Heart left ventricle (tissue), 13 donors: ENCODE results near the gene D2HGDH.

Experiments used
- POLR2A ChIP-seq, 2 donors: fragments of 450-650 bp; IDR thresholded peaks; one replicate each; pipeline ENCODE4 v1.6.1; 2017; ENCODE audit warnings: antibody characterized with exemption in 2 of 2, mild to moderate bottlenecking in 2 of 2, moderate library complexity in 2 of 2
- TF ChIP-seq, protein P1 (sequence below), 12 donors: fragments of 200-600 bp; sonication (generic) in 4 of 12; IDR thresholded peaks; one replicate each; pipeline versions ENCODE4 v1.5.0 to v1.8.0; 2018 to 2022; ENCODE audit warnings: antibody characterized with exemption in 12 of 12, mild to moderate bottlenecking in 5 of 12
- donor health status: ischemic (EF 13 %, LVEDD 7.1; RV severe dilation, severe dysfunction).
- donor health status: DM: no; HTN: yes; CAD: no.
- donor health status: DM: no; HTN: no; CAD: no.
- donor health status: ischemic (EF 25% LVEDD 6.9; RV normal size, moderate dysfunction).
- donor health status: ischemic (EF 25% LVEDD 5.7; RV mildly dilated, moderate dysfunction).
- donor health status: ischemic (EF 35%, LVEDD 5.7; RV mildly dilated, moderate dysfunction).
- donor health status: nonischemic (EF 11% LVEDD 7.7; RV severe dilation, severe dysfunction).
- donor health status: DM: yes; HTN: yes; CAD: no.
- donor health status: PGD.
- donor health status: ischemic (EF 29% LVEDD 5.4; RV normal size, mild dysfunction).
- donor health status: nonischemic (EF 23%, LVEDD 6.1; RV moderate dilation, normal function).

DNA sequence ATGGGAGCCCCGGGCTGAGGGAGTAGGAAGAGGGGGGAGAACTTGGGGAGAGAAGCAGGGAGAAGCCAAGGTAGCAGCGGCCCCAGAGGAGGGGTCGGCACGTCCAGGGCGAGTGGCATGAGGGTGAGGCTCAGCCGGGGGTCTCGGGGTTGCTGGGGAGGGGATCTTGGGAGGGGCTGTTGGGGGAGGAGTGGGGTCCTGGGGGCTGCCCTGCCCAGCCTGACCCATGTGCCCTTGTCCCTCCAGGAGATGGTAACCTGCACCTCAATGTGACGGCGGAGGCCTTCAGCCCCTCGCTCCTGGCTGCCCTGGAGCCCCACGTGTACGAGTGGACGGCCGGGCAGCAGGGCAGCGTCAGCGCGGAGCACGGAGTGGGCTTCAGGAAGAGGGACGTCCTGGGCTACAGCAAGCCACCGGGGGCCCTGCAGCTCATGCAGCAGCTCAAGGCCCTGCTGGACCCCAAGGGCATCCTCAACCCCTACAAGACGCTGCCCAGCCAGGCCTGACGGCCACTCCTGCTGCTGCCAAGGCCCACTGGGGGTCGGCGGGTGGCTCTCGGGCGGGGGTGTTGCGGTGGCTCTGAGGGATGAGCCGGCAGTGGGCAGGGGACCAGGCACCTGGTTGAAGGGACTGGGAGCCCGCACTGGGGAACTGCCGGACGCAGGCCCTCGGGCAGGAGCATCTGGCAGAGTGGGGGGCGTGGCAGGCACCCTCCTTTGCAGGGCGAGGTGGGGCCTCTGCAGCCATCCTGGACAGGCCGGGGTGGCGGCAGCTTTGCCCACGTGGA, 33.2 kb downstream of the D2HGDH start:
- TF ChIP-seq, protein P1, sequence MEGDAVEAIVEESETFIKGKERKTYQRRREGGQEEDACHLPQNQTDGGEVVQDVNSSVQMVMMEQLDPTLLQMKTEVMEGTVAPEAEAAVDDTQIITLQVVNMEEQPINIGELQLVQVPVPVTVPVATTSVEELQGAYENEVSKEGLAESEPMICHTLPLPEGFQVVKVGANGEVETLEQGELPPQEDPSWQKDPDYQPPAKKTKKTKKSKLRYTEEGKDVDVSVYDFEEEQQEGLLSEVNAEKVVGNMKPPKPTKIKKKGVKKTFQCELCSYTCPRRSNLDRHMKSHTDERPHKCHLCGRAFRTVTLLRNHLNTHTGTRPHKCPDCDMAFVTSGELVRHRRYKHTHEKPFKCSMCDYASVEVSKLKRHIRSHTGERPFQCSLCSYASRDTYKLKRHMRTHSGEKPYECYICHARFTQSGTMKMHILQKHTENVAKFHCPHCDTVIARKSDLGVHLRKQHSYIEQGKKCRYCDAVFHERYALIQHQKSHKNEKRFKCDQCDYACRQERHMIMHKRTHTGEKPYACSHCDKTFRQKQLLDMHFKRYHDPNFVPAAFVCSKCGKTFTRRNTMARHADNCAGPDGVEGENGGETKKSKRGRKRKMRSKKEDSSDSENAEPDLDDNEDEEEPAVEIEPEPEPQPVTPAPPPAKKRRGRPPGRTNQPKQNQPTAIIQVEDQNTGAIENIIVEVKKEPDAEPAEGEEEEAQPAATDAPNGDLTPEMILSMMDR (IDR thresholded peaks at IDR 0.05), result no peak
- TF ChIP-seq POLR2A (IDR thresholded peaks at IDR 0.05), result no peak
